ENCODE data around the gene C6orf136.
A peak's percentile ranks its signal among the peaks of the same experiment; 100 is the strongest.

C6orf136 gene

DNA sequence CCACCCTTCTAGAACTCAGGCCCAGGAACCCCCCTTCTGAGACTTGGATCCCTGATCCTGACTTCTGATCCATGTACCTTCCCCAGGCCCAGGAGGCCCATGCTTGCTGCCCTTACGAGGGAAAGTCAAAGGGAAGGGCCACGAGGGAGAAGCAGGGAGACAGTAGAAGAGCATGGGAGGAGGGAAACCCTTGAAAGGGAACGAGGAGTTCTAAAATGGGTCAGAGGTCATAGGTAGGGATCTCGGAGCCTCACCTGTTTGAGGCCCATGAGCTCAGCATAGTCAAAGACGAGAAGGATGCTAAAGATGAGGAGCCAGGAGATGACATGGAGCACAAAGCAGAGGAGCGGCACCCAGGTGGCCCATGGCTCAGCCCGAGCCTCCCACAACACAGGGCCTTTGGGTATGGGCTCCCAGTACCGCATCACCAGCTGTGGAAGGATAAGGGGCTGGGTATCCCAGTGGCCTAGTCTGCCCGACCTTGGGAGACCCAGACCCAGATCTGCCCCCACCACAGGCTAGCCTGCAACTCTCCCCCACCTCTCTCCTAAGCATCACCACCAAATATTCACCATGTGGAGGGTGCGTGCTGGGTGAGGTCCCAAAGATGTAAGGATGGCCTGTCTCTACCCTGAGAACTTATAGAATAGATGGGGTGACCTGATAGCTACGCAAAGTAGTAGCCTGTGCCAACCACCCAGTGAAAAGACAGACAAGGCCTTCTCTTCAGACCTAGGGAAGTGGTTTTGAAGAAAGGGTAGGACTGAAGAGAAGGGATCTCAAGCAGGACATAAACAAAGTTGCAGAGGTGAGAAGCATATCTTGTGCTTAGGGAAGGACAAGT, 42.3 kb downstream of the C6orf136 start:
- TF ChIP-seq FOXM1 (IDR thresholded peaks at IDR 0.05; ENCODE audit: borderline replicate concordance, low read depth) (no peak), NFIC (IDR thresholded peaks at IDR 0.05) (no peak)

DNA sequence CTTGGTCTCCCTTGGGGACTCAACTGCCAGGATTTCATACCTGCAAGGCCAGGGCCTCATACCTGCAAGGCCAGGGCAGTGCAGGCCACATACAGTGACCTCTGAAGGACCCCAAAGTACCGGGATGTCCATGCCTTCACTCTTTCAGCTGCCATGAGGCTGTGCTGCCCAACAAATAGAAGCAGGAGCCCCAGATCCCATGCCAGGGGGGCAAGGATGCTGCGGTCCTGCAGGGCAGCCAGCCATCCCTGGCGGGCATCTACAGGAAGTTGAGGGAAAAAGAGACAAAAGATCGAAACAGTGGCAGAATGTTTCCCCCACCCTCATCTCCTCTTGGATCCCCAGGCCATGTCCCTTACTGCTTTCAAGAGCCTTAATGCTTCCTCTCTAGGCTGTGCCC, 43.1 kb downstream of the C6orf136 start:
- TF ChIP-seq TEAD4 (IDR thresholded peaks at IDR 0.05): no peak
- TF ChIP-seq TAF1 (IDR thresholded peaks at IDR 0.05; ENCODE audit: low read depth): no peak
- TF ChIP-seq EGR1 (IDR thresholded peaks at IDR 0.05): no peak
- no peak for TF ChIP-seq CREB1 (IDR thresholded peaks at IDR 0.05; ENCODE audit: low read depth)
- TF ChIP-seq EP300 (IDR thresholded peaks at IDR 0.05; ENCODE audit: borderline replicate concordance): no peak
- no peak for TF ChIP-seq FOXM1 (IDR thresholded peaks at IDR 0.05; ENCODE audit: borderline replicate concordance, low read depth)
- TF ChIP-seq, protein P1, sequence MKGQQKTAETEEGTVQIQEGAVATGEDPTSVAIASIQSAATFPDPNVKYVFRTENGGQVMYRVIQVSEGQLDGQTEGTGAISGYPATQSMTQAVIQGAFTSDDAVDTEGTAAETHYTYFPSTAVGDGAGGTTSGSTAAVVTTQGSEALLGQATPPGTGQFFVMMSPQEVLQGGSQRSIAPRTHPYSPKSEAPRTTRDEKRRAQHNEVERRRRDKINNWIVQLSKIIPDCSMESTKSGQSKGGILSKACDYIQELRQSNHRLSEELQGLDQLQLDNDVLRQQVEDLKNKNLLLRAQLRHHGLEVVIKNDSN (IDR thresholded peaks at IDR 0.05): no peak

DNA sequence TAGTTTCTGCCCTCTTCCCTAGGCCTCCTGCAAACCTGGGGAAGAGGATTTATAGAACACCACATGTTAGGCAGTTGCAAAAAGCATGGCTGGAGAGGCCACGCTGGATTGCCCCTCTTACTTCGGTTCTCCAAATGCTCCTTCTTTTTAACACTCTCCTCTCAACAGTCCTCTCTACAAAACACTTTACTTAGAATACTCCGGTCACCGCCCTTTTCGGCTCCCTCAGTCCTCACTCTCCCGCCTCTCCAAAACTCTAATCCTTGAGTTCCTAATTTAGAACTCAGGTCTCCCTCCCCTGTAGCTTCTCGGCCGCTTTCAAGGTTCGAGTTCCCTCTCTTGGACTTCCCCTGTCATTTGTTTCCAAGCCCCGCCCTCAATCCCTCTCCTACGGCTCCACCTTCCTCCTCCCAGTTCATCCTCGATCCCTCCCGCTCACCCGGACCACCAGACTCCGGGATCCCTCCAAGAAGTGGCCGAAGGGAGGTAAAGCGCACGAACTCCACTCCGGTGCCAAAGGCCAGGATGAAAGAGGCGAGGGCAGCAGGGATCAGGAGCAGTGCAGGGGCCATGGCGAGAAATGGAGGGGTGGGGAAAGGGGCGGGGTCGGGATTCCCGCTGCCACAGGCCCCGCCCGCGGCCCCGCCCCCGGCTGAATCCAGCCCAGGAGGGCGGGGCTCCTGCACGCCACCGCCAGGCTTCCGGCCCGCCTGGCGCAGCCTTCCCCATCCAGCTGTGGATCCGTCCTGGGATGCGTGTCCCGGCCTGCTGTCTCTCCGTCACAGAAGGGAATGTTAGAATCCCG, 43.7 kb downstream of the C6orf136 start, which contains the start of gene NRM:
TSS of gene NRM (minus strand) at position 582 of the 805 bp plus-strand sequence. CDS start at position 572, 10 bp downstream.
- TF ChIP-seq FOXM1 (IDR thresholded peaks at IDR 0.05; ENCODE audit: borderline replicate concordance, low read depth): no peak
- TF ChIP-seq YY1 (IDR thresholded peaks at IDR 0.05; ENCODE audit: low read depth): 0 out of 2 replicates have a peak, but pooled peaks have one; percentile 35
- no peak for TF ChIP-seq CEBPB (IDR thresholded peaks at IDR 0.05)
- no peak for TF ChIP-seq NFIC (IDR thresholded peaks at IDR 0.05)
- no peak for TF ChIP-seq RAD21 (IDR thresholded peaks at IDR 0.05; ENCODE audit: low read depth)
- no peak for TF ChIP-seq CREB1 (IDR thresholded peaks at IDR 0.05; ENCODE audit: low read depth)
- no peak for TF ChIP-seq EGR1 (IDR thresholded peaks at IDR 0.05)
- TF ChIP-seq TCF12 (IDR thresholded peaks at IDR 0.05; ENCODE audit: low read depth): no peak
- 0 out of 2 replicates have a peak, but pooled peaks have one; percentile 30 for TF ChIP-seq TAF1 (IDR thresholded peaks at IDR 0.05; ENCODE audit: low read depth)
- TF ChIP-seq, protein P1 (IDR thresholded peaks at IDR 0.05): no peak
- no peak for TF ChIP-seq EP300 (IDR thresholded peaks at IDR 0.05; ENCODE audit: borderline replicate concordance)
- TF ChIP-seq, protein P2, sequence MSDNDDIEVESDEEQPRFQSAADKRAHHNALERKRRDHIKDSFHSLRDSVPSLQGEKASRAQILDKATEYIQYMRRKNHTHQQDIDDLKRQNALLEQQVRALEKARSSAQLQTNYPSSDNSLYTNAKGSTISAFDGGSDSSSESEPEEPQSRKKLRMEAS (IDR thresholded peaks at IDR 0.05): peak; percentile 29; the same call in 1 of the 2 replicates

DNA sequence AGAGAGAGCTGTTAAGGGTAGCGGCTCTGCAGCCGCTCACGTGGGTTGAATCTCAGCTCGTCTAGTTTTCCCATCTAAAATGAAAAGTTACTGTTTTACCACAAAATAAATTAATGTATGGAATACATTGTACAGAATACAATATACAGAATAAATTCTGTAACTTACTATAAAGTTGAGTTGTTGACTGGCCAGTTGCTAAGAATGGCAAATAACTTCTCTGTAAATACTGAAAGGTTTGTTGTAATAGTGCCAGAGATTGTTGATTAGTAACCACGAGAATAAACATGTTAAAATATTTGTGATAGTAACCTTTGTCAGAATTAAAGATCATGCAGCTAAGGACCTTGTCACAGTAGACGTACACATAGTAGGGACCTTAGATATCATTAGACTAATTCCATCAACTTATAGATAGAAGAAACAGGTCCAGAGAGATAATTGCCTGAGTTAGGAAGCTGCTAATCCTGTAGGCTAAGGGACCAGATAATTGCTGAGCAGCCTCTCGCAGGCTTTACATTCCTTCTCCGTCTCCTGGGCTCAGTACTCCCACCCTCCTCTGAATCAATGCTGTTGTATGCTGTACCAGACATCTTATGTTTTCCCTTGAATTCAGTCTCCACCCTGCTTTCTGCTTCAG, 44.4 kb downstream of the C6orf136 start:
- no peak for TF ChIP-seq TEAD4 (IDR thresholded peaks at IDR 0.05)
- no peak for TF ChIP-seq RAD21 (IDR thresholded peaks at IDR 0.05; ENCODE audit: low read depth)
- TF ChIP-seq, protein P2 (IDR thresholded peaks at IDR 0.05): no peak

DNA sequence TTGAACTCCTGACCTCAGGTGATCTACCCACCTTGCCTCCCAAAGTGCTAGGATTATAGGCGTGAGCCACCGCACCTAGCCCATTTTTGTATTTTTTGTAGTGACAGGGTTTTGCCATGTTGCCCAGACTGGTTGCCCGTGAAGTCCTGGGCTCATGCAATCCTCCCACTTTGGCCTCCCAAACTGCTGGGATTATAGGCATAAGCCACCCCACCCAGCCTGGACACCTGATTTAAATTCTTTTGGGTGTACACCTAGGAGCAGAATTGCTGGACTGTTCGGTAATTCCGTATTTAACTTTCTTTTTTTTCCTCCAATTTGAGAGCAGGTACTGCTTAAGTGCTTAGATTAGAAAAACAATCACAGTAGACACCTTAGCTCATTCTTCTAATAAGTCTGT, 49.5 kb downstream of the C6orf136 start:
- TF ChIP-seq TAF1 (IDR thresholded peaks at IDR 0.05; ENCODE audit: low read depth) (no peak), ZBTB7A (IDR thresholded peaks at IDR 0.05; ENCODE audit: low read depth) (no peak), CEBPB (IDR thresholded peaks at IDR 0.05) (no peak), YY1 (IDR thresholded peaks at IDR 0.05; ENCODE audit: low read depth) (no peak), RAD21 (IDR thresholded peaks at IDR 0.05; ENCODE audit: low read depth) (no peak), TEAD4 (IDR thresholded peaks at IDR 0.05) (no peak), TCF12 (IDR thresholded peaks at IDR 0.05; ENCODE audit: low read depth) (no peak), EGR1 (IDR thresholded peaks at IDR 0.05) (no peak), FOXM1 (IDR thresholded peaks at IDR 0.05; ENCODE audit: borderline replicate concordance, low read depth) (no peak), EP300 (IDR thresholded peaks at IDR 0.05; ENCODE audit: borderline replicate concordance) (no peak), CREB1 (IDR thresholded peaks at IDR 0.05; ENCODE audit: low read depth) (no peak), NFIC (IDR thresholded peaks at IDR 0.05) (no peak)
- TF ChIP-seq, protein P3, sequence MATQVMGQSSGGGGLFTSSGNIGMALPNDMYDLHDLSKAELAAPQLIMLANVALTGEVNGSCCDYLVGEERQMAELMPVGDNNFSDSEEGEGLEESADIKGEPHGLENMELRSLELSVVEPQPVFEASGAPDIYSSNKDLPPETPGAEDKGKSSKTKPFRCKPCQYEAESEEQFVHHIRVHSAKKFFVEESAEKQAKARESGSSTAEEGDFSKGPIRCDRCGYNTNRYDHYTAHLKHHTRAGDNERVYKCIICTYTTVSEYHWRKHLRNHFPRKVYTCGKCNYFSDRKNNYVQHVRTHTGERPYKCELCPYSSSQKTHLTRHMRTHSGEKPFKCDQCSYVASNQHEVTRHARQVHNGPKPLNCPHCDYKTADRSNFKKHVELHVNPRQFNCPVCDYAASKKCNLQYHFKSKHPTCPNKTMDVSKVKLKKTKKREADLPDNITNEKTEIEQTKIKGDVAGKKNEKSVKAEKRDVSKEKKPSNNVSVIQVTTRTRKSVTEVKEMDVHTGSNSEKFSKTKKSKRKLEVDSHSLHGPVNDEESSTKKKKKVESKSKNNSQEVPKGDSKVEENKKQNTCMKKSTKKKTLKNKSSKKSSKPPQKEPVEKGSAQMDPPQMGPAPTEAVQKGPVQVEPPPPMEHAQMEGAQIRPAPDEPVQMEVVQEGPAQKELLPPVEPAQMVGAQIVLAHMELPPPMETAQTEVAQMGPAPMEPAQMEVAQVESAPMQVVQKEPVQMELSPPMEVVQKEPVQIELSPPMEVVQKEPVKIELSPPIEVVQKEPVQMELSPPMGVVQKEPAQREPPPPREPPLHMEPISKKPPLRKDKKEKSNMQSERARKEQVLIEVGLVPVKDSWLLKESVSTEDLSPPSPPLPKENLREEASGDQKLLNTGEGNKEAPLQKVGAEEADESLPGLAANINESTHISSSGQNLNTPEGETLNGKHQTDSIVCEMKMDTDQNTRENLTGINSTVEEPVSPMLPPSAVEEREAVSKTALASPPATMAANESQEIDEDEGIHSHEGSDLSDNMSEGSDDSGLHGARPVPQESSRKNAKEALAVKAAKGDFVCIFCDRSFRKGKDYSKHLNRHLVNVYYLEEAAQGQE (IDR thresholded peaks at IDR 0.05; ENCODE audit: low read depth): no peak
- TF ChIP-seq, protein P1 (IDR thresholded peaks at IDR 0.05): no peak
- TF ChIP-seq, protein P2 (IDR thresholded peaks at IDR 0.05): no peak

DNA sequence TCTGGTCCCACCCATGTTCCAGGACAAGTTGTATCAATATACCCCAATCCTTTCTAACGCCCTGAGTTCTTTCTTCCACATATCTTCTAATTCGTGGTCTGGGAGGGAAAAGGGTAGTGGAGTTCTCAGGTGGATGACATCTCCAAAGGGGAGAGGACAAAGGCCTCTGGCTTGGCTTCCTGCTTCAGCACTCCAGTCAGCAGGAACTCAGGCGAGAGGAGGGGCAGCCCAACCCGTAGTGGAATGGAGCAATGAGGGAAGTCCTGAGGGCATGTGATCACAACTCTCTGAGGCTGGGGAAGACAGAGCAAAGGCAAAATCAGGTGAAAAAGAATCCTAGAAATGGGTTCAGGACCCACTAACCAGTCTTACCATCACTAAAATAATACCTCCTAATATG, 53.4 kb downstream of the C6orf136 start:
- TF ChIP-seq TAF1 (IDR thresholded peaks at IDR 0.05; ENCODE audit: low read depth): no peak
- no peak for TF ChIP-seq TEAD4 (IDR thresholded peaks at IDR 0.05)
- TF ChIP-seq EGR1 (IDR thresholded peaks at IDR 0.05): no peak
- TF ChIP-seq CREB1 (IDR thresholded peaks at IDR 0.05; ENCODE audit: low read depth): no peak
- TF ChIP-seq CEBPB (IDR thresholded peaks at IDR 0.05): no peak
- no peak for TF ChIP-seq TCF12 (IDR thresholded peaks at IDR 0.05; ENCODE audit: low read depth)
- TF ChIP-seq NFIC (IDR thresholded peaks at IDR 0.05): no peak
- TF ChIP-seq, protein P2 (IDR thresholded peaks at IDR 0.05): no peak
- no peak for TF ChIP-seq FOXM1 (IDR thresholded peaks at IDR 0.05; ENCODE audit: borderline replicate concordance, low read depth)
- TF ChIP-seq, protein P3 (IDR thresholded peaks at IDR 0.05; ENCODE audit: low read depth): no peak
- no peak for TF ChIP-seq YY1 (IDR thresholded peaks at IDR 0.05; ENCODE audit: low read depth)

Measured in Ishikawa (cell line).